Glomerular visceral epithelial cell (primary cell): ENCODE data around the gene MYO7B.

Experiments
- DNase-seq: peaks from one replicate; pipeline ENCODE4 v3.0.0-alpha.2; 2016; ENCODE audit errors: extremely low spot score

MYO7B gene

DNA sequence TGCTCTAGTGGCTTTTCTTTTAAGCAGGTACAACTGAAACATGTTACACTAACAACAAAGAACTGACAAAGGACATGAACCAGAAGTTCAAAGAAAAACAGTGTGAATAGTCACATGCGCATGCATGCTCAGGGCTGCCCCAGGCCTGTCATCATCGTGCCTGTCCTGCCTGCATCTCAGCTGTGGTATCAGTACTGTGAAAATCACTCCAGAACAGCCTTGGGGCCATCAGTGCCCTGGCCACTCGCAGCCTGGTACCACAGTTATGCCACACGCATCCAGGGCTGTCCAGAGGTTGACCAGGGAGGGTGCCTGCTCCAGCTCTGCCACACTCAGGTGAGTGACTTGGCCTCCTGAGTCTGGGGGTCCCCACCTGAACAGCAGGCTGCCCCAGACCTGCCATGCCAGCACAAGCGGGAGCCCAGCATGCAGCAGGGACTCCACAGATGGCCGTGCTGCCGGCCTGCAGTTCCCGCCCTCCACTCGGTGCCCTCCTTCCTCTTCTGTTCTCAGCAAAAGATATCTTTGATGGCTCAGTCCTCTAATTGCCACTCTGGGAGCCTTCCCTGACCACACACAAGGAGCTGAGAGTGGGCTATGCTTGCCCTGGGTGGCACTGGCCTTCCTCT is 127.6 kb downstream of the MYO7B start:
- no peak for DNase-seq

DNA sequence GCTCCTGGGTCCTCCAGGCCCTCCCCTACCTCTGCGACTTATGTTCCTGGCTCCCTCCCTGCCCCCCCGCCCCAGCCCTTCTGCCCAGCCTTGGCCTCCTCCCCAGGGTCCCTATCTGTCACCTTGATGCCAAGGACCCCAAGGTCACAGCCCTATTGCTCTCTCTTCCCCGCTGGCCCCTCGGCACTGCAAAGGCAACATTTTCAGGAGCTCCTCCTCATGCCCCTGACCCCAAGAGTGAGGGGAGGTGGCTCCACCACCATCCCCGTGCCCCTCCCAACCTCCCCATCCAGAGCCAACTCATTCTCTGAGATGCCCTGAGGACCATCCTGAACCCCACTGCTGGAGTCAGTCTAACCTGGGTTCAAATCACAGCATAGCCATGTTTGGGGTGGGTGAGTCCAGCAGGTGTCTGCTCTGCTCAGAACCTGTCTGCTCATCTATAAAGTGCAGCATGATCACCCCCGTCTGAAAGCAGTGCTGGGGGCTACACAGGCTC is 128.1 kb downstream of the MYO7B start:
- no peak for DNase-seq

DNA sequence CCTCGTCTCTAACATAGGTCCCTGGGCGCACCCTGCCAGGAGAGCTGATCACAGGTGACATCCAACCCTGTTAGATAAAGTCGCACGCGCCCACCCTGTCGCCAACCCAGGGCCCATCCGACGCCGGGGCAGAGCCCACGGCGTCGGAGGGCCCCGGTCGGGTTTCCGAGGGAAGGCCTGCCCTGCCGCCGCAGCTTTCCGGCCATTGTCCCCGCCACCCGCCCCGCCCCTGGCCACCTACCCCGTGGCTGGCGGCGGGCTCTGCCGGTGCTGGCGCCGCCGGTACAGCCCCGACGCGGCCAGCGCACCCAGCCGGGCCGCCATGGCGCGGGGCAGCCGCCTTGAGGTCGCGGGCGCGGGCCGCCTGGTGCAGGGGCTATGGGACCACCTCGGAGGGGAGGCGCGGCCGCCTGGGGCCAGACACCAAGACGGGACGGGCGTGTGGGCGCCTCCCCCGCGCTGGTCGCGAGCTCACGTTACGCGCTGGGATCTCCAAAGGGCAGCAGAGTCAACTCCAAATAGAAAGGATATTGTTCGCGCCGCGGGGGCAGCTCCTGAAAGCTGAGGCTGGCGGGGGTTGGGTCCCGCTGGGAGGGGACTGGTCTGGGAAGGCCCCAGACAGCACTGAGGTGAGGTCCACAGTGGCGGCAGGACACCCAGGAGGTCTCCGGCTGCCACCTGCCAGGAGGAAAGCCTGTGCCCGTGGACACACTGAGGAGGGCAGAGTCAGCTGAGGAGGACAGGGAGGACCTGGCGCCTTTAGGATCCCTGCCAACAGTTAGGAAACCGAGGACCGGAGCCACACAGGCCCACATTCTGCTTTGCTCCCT is 128.8 kb downstream of the MYO7B start:
- DNase-seq = no peak

DNA sequence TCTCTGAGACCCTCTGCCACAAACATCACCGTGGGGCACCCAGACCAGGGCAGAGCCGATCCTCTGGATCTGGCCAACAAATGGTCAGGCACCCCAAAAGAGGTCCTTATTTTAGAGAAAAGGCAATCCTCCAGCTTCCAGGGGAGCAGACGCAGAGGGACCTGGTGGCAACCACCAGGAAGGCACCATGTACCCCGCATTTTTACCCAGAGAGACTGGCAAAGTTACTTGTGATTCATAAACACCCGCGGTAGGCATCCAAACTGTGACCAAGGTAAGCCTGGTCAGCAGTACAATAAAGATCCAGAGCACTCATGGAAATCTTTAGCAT is 129.4 kb downstream of the MYO7B start:
- DNase-seq = no peak

DNA sequence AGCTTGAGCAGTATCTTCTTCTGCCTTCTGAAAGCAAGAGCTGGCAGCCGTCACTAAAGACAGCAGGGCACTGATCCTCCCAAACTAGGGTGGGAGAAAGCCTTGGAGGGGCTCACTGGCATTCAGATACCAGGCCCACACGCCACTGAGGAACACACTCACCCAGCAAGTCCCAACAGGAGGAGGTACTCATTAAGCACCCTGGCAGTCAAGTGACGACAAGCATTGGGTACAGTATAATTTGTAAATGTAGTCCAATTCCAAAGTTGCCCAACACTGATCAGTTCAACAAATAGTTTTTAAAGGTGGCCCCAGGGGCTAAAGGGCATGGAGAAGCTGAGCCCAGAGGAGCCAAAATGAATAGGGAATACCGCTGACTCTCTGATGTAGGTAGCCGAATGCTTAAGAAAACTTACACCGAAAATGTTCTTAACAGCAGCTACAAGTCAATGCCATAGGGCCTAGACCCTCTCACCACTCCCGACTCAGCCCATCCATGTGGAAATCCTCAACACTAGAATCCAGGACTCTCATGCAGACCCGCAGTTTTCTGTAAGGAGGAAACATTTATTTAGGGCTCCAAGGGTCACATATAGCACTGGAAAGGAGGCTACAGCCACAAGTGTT is 129.9 kb downstream of the MYO7B start:
- DNase-seq = no peak

DNA sequence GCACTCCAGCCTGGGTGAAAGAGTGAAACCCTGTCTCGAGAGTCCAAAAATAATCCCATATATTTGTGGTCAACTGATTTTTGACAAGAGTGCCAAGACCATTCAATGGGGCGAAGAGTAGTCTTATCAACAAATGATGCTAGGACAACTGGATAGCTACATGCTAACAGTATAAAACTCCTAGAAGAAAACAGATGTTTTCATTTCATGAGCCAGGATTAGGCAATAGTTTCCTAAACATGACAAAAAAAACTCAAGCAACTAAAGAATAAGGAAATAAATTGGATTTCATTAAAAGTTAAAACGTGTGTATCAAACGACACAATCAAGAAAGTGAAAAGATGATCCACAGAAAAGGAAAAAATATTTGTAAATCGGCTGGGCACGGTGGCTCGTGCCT is 133.6 kb downstream of the MYO7B start:
- no peak for DNase-seq

DNA sequence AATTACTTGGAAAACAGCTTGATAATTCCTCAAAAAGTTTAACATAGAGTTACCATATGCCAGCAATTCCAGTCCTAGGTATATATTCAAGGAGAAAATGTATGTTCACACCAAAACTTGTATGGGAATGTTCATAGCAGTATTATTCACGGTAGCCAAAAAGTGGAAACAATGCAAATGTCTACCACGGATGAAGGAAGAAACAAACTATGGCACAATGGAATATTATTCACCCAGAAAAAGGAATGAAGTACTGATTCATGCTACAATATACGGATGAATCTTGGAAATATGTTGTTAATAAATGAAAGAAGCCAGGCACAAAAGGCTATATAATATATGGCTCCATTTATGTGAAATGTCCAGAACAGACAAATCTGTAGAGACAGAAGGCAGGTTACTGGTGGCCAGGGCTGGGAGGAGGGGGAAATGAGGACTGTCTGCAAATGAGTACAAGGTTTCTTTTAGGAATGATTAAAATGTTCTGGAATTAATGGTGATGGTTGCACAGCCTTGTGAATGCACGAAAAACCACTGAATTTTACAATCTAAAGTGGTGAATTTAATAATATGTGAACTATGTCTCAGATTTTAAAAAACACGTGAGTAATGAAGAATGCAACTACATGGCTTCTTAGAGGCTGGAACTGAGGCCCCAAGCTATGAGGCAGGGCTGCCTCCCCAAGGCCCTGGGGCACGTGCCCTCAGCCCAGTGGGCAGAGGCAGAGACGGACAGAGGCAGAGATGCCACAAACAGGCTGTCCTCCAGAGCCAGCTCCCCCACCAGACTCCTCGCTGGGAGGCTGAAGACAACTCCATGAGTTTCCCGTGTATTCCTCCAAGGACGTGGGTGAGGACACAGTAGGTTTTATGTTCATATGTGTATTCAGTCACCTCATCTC is 134.8 kb downstream of the MYO7B start:
- DNase-seq = no peak

DNA sequence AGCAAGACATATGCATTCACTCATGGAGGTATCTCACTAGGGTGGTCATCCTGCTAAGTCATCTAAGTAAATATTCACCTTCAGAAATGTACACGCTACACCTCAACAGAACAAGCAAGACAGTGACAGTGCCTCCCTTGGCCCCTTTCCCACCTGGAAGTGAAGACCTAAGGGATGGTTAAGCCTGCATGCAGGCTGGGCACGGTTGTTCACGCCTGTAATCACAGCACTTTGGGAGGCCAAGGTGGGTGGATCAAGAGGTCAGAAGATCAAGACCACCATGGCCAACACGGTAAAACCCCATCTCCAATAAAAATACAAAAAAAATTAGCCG is 135.4 kb downstream of the MYO7B start:
- no peak for DNase-seq

DNA sequence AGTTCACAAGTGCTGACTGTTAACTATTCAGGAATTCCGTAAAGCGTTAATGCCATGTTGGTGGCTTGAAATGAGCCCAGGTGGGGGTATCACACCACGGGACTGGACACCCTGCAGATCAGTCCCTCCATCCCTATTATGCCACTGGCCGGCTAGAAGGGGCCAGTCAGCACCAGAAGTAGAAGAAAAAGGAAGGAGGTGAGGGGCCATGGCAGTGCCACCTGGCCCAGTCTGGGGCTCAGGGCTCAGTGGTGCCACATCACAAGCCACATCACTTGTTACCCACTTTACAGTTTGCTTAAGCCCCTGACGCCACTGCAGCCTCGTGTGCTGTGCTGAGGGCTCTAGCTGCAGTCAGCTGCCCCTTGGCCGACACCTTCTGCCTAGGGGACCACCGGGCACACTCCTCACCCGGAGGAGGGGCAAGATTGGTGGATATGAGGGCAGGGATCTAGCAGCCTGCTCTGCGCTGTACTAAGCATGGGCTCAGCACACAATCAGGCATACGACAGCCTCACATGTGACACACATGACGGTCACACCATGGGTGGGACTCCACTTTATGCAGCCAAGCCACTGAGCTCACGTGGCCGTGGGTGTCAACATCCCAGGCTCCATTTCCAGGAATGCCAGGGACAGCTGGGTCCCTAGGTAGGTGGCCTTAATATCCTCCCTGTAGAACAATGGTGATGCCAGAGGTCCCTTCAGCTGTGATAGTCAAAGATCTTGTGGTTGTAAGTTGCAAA is 136.2 kb downstream of the MYO7B start:
- DNase-seq = no peak

DNA sequence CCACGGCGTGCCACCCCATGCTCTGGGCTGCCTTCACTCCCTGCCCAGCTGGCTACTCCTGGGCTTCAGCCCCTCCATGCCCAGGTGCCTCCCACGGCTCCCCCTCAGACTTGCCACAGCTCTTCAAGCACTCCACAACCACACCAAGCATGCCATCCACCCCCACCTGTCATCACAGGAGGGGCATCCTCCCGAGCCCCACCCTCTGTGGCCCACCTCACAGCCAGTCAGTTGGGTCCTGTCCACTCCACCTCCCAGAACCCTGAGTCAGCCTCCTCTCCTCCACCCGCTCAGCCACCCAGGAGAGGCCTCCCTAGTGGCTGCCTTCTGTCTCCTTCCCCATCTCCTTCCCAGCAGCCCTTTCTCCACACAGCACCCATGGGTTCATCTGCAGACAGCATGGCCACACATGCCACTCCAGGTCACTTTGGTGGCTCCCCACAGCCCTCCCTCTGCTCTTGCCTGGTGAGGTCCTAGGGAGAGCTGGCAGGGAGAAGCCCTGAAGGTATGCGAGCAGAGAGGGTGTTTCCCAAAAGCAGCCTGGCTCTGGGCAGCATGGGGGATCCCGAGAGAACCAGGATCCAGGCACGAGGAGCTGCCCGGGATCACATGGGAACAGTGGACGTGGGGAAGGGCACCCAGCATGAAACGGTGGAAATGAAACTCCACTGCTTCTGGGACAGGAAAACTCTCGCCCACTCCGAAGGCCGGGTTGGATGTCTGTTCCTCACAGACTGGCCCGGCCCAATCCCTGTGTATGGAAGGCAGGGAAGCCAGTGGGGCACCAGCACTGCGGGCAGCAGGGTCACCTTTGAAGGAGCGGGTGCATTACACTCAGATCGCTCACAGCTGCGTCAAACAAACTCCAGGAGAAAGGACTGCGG is 137.1 kb downstream of the MYO7B start:
- no peak for DNase-seq

DNA sequence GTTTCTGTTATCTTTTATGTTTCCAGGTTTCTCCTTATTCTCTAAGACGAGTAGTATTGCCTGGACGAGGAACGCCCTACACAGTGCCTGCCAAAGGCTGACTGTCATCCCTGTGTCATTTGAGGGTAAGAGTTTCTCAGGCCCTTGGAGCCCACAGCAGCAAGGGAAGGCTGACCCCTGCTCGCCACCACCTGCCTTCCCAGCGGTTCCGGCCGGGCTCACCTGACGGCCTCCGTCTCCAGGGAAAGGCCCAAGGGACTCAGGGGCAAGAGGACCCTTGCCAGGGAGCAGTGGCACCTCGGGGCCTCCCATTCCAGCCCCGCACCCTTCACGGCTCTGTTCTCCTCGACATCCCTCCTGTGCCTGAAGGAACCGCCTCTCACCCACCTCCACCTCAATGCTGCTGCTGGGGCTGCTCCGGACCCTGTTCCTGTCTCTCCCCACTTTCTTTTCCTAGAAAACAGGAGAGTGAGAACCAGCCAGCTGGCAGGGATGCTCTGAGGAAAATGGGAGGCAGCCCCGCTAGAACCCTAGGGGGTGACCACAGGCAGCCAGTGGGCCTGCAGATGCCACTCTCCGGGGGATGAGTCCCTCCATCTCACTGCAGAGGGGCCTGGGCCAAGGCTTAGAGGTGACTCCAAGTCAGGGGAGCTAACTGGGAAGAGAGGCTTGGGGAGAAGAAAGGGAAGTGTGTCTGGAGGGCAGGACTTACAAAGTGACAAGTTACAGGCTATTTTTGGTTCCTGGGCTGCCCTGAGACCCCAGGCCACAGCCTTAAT is 138.0 kb downstream of the MYO7B start:
- peak; percentile 18 for DNase-seq

DNA sequence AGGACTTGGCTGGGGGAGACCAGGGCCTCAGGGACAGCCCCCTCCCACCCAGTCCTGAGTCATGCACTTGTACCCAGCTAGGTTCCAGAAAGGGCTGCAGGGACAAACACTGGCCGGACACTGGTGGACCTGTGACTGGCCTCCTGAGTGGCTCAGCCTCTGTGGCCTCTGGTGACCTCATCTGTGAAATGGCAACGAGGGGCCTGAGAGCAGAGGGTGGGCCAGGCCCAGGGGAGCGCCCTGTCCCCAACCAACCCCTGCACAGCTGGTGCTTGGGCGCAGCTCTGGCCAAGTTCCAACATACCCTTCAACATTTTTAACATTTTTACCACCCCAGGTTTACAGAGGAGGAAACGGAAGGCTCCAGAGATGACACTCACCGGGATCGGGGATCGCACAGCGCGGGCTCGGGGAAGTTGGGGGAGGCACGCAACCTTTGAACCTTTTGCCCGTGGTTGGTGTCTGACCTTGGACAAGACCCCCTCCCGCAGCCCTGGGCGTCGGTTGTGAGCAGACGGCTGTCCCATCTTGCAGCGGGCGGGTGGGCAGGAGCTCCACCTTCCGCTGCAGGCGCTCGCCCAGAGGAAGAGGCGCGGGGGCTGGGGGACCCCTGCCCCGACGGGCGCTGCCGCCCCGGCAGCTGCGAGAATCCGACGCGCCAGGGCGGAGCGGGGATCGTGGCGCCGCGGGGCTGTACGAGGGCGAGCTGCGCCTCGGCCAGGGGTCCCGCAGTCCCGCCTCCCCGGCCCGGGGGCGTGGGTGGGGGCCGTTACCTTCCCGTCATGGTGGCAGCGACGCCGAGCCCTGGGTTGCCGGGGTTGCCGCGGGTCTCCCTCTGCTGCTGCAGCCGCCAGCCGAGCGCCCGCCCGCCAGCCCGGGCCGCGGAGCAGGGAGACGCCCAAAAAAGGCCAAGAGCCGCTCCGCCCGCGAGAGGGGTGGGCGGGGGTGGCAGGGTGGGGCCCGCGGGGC is 139.0 kb downstream of the MYO7B start:
- DNase-seq = peak; percentile 14

DNA sequence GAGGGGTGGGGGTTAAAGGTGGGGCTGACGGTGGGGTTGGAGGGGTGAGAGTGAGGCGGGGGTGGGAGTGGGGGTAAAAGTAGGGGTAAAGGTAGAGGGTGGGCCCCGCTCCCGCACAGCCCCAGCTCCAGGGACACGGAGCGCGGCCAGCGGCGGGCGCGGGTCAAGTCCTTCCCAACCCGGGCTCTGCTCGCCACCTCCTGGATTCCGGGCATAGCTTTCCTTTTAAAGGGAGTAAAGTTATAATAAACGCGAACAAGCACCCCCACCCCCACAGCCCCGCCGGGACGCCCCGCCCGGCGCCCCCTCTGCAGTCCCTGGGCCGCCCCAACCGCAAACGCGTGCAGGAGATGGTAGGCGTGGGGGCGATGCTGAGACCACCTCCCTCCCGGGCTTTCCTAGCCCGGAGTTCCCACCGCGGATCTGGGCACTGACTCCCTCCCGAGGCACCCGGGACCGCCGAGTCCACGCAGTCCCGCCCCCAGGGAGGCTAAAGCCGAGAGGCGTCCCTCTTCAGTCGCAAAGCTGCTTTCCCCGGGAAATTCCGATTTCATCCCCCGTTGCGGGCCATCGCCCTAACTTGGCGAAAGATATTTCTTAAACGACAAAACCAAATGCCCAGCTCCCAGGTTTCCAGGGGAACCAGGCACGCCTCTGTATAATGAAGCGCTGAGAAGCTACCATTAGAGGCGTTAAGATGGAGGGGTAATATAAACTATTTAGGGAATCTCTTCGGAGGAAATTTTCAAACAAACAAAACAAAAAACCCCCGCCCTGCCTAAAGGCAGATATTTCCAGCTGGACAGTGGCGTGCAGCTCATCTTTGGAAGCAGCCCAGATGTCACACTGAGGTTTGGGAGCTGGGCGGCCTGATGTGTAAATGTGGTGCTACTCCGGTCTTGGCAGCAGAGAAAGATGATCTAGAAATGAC is 140.1 kb downstream of the MYO7B start, which contains the start of gene LIMS2:
Gene LIMS2, minus strand, starts transcription at position 200 of the 931 bp plus-strand sequence. CDS start 506 bp downstream, outside the sequence.
- peak; percentile 59 for DNase-seq

DNA sequence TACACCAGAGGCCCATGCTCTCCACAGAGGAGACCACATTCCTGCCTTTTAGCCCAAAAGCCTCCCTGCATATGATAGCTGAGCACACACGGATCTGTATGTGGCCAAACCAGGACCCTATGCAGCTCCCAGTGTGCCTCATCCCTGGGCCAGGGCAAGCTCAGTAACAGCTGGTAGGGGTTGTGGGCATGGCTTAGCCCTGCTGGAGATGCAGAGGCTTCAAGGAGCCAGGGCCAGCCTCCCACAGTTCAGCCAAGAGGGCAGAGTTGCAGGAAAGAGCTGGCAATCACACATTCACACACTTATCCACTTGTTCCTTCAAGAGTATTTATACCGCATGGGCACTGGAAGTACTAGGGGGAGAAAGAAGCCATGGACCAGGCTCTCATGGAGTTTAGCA is 141.4 kb downstream of the MYO7B start:
- no peak for DNase-seq

DNA sequence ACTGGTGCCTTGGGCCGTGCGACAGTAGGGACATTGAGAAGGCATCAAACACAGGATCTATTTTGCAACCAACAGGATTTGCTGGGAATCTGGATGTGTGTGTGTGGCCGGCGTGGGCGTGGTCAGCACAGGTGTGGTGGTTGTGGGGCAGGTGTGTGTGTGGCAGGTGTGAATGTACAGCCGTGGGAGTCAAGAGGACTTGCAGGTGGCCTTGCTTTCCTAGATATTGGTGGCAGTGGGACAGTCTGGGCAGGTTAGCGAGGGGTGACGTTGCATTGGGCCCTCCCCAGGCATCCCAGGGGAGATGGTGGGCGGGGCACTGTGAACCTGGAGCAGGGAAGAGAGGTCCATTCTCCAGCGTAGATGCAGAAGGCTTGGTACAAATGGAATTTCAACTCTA is 143.0 kb downstream of the MYO7B start:
- DNase-seq = no peak

DNA sequence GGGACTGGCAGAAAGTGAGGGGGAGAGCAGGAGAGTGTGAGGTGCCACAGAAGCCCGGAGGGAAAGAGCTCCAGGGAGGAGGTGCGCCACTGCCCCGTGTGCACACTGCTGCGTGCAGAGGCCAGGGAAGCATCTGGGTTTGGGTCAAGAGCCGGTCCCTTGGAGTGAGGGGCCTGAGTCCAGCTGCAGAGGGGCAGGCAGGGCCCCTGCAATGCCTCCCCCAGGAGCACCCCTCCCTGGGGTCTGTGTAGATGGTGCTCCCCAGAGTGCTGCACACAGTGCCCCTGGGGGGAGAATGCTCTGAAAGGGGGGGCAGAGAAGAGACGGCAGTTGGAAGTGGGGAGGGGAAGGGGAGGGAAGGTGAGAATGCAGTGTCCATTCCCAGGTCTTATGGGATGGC is 143.5 kb downstream of the MYO7B start:
- no peak for DNase-seq
